Coronary artery (tissue), 2 donors: Measurements from ENCODE around the gene HOXD13.
A peak's percentile ranks its signal among the peaks of the same experiment; 100 is the strongest.

Experiments used
- DNase-seq: peaks from one replicate; pipeline ENCODE4 v3.0.0-alpha.2; 2017; ENCODE audit warnings: low spot score
- H3K27ac ChIP-seq, 2 donors: fragments of 200-600 bp; sonication (generic); one replicate each; pipeline ENCODE4 v1.5.1; 2016 to 2019
- H3K4me3 ChIP-seq: fragments of 200-600 bp; sonication (generic); 2 replicates; pipeline ENCODE4 v1.5.1; 2016; ENCODE audit warnings: mild to moderate bottlenecking, moderate library complexity
- TF ChIP-seq, protein P1 (sequence below): fragments of 200-600 bp; sonication (generic); IDR thresholded peaks from one replicate; pipeline ENCODE4 v1.5.1; 2019; ENCODE audit warnings: antibody characterized with exemption

The HOXD13 gene

GRCh38 chr2:176090862-176091261 lies 1.7 kb upstream of the HOXD13 start:
- TF ChIP-seq, protein P1, sequence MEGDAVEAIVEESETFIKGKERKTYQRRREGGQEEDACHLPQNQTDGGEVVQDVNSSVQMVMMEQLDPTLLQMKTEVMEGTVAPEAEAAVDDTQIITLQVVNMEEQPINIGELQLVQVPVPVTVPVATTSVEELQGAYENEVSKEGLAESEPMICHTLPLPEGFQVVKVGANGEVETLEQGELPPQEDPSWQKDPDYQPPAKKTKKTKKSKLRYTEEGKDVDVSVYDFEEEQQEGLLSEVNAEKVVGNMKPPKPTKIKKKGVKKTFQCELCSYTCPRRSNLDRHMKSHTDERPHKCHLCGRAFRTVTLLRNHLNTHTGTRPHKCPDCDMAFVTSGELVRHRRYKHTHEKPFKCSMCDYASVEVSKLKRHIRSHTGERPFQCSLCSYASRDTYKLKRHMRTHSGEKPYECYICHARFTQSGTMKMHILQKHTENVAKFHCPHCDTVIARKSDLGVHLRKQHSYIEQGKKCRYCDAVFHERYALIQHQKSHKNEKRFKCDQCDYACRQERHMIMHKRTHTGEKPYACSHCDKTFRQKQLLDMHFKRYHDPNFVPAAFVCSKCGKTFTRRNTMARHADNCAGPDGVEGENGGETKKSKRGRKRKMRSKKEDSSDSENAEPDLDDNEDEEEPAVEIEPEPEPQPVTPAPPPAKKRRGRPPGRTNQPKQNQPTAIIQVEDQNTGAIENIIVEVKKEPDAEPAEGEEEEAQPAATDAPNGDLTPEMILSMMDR = no peak
- Histone ChIP-seq H3K4me3 (no peak overlapping the region), H3K27ac (no peak overlapping the region)
- DNase-seq = no peak

GRCh38 chr2:176091329-176092258 lies 927 bp upstream of the HOXD13 start:
- DNase-seq = no peak
- peak overlapping the region; percentile 65 for H3K4me3 ChIP-seq
- TF ChIP-seq, protein P1 = no peak
- H3K27ac ChIP-seq = no peak overlapping the region

DNA sequence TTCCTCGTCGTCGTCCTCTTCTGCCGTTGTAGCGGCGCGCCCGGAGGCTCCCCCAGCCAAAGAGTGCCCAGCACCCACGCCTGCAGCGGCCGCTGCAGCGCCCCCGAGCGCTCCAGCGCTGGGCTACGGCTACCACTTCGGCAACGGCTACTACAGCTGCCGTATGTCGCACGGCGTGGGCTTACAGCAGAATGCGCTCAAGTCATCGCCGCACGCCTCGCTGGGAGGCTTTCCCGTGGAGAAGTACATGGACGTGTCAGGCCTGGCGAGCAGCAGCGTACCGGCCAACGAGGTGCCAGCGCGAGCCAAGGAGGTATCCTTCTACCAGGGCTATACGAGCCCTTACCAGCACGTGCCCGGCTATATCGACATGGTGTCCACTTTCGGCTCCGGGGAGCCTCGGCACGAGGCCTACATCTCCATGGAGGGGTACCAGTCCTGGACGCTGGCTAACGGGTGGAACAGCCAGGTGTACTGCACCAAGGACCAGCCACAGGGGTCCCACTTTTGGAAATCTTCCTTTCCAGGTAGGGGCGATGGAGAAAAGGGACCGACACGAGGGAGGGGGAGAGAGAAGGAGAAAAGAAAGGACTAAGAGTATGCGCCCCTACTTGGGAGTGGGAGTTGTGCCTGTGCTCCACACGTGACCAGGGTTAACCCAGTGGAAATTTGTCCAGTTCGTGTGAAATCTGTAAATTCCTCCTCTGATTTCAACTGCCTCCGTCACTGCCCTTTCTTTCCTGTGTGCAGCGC lies 800 bp downstream of the HOXD13 start:
- TF ChIP-seq, protein P1 = no peak
- no peak for DNase-seq
- peak overlapping the region; percentile 65 for H3K4me3 ChIP-seq
- H3K27ac ChIP-seq = no peak overlapping the region

GRCh38 chr2:176093898-176094249 lies 1.4 kb downstream of the HOXD13 start:
- DNase-seq = no peak
- H3K4me3 ChIP-seq = no peak overlapping the region
- TF ChIP-seq, protein P1 = no peak
- no peak overlapping the region for H3K27ac ChIP-seq

- DNase-seq = no peak
- Histone ChIP-seq H3K27ac (no peak overlapping the region), H3K4me3 (no peak overlapping the region)
- TF ChIP-seq, protein P1 = no peak
Measured at GRCh38 chr2:176094349-176094748, 1.8 kb downstream of the HOXD13 start.

- TF ChIP-seq, protein P1 = no peak
- H3K4me3 ChIP-seq = no peak overlapping the region
Measured at GRCh38 chr2:176095421-176095820, 2.9 kb downstream of the HOXD13 start.

More at GRCh38 chr2:176095421-176095820, 2.9 kb downstream of the HOXD13 start:
- H3K27ac ChIP-seq = no peak overlapping the region
- DNase-seq = no peak
